NCI-H69 (cell line): ENCODE results near the gene TOMM40.
A peak's percentile ranks its signal among the peaks of the same experiment; 100 is the strongest.
"Not testable (repeated sequence)": the region's sequence is repeated elsewhere in the genome, so short reads cannot be mapped to it uniquely, and the experiment has no call there.

Experiments used
- DNase-seq: peaks from one replicate; lab custom pipeline; 2025; lab: John Stamatoyannopoulos, UW

TOMM40 gene

DNA sequence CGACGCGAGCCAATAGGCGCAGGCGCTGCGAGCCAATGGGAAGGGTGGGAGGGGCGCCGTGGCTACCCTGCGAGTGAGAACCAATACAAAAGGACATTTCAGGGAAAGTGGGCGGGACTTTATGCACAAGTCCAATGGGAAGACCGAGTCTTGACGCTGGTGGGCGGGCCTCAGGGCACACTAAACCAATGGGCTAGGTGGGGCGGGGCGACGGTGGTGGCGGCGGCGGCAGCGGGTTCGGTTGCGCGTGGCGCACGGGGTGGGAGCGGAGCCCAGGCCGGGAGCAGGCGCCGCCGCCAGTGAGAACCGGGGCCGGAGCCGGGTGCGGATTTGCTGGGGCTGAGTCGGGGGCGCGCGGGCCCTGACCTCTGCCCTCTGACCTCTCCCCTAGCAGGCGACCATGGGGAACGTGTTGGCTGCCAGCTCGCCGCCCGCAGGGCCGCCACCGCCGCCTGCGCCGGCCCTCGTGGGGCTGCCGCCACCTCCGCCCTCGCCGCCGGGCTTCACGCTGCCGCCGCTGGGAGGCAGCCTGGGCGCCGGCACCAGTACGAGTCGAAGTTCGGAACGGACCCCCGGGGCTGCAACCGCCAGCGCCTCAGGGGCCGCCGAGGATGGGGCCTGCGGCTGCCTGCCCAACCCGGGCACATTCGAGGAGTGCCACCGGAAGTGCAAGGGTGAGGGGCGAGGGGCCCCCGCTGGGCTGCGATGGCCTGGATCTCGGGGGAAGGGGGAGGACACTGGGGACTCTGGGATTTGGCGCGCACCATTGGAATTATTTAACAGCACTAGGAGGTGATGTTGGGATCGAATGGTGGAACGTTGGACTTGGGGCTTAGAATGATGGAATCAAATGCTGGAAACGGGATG, at the start of gene TOMM40:
Gene TOMM40, plus strand, starts transcription at position 239 of the 867 bp plus-strand sequence. Its CDS starts 162 bp downstream, at position 401.
- peak; percentile 100 for DNase-seq

DNA sequence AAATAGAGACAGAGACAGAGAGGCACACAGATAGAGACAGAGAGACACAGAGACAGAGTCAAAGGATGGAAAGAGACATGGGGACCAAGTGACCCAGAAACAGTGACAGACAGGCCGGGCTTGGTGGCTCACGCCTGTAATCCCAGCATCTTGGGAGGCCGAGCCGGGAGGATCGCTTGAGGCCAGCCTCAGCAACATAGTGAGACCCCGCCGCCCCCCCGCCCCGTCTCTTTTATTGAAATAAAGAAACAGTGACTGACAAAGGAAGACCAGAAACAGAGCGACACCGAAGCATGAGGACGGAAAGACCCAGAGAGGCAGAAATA, 45.8 kb upstream of the TOMM40 start:
- DNase-seq, result no peak

DNA sequence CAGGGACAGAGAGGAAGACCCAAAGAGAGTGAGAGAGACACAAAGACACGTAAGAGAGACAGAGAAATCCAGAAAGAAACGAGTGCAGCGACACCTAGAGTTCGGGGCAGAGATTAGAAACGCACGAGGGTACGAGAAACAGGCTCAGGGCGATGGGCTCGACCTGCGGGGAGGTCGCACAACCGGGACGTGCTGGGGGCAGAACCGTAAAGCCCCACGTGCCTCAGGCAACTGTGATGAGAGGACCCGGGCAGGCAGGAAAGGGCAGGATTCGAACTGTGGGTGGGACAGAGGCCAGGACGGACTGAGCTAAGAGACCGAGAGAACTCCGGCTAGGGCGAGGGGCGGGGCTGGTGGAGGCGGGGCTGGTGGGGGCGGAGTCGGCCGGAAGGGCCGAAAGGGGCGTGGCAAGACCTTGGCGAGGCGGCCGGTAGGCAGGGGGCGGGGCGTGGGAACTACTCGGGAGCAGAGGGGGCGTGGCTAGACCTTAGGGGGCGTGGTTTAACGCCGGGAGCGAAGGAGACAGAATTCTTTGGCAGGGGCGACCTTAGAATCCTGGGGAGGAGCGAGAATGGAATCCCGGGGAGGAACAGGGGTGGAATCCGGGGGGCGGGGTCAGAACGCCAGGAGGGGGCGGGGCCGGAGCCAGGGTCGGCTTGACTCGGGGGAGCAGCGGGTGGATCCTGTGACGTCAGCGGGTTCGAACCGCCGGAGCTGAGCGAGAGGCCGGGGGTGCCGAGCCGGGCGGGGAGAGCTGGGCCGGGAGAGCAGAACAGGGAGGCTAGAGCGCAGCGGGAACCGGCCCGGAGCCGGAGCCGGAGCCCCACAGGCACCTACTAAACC, 45.2 kb upstream of the TOMM40 start, which contains the start of gene NECTIN2:
Gene NECTIN2, plus strand, starts transcription at position 686 of the 843 bp plus-strand sequence. CDS start 229 bp downstream, outside the sequence.
- peak; percentile 96 for DNase-seq

DNA sequence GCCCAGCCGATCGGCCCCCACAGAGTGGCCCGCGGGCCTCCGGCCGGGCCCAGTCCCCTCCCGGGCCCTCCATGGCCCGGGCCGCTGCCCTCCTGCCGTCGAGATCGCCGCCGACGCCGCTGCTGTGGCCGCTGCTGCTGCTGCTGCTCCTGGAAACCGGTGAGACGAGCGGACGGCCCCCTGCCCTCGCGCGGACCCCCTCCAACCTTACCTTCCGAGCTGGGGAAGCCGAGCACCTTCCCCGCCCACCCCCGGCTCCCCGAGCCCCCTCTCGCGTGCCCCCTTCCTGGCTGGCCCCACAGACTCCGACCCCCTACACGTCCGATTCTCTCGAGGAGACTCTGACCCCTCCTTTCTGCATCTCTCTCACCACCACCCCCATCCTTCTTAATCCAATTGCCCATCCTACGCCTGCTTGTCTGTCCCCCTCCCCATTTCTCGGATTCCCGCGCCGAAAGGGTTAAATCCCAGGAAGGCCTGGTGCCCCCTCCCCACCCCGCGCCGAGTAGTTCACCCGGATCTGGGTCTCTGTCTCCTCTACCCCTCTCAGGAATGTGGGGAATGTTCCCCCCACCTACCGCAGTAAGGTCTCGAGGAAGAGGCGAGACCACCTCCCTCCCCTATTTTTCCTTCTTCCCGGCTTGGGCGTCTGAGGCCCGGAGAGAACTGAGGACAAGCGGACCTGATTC, 44.5 kb upstream of the TOMM40 start:
- peak; percentile 58 for DNase-seq

DNA sequence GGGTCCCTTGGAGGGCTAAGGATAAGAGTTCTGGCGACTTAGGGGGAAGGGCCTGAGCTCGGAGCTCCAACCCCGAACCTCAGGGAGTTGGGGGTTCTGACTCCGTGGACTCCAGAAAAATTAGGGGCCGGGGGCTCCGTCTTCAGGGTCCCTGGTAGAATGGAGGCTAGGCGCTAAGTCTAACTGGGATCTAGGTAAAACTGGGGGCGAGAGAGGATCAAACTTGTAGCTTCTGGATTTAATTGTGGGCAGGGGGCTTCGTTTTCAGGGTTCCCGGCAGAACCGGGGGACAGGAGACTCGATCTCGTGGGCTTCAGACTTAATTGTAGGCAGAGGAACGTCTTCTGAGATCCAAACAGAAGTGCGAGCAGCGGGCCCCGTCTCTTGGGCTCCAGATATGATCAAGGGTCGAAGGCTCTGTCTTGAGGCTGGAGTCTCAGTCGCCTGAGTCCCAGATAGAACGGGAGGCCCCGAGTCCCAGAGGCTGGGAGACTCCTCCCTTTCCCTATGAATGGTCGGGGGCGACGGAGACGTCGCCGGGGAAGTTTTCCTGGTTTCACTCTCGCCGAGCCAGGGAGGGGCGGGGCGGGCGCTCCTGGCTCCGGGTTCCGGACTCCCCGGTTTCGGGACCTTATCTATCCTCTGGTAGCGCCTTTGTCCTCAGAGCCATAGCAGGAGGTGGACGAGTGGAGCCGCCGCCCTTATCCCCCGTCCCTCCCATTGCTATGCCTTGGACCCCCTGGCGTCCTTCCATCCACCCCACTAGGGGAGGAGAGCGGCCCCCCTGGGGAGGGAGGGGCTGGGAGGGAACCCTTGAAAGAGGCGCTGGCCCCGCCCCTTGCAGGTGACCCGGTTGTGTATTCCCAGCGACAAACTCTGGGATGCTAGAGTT, 43.7 kb upstream of the TOMM40 start:
- DNase-seq, result peak; percentile 76

DNA sequence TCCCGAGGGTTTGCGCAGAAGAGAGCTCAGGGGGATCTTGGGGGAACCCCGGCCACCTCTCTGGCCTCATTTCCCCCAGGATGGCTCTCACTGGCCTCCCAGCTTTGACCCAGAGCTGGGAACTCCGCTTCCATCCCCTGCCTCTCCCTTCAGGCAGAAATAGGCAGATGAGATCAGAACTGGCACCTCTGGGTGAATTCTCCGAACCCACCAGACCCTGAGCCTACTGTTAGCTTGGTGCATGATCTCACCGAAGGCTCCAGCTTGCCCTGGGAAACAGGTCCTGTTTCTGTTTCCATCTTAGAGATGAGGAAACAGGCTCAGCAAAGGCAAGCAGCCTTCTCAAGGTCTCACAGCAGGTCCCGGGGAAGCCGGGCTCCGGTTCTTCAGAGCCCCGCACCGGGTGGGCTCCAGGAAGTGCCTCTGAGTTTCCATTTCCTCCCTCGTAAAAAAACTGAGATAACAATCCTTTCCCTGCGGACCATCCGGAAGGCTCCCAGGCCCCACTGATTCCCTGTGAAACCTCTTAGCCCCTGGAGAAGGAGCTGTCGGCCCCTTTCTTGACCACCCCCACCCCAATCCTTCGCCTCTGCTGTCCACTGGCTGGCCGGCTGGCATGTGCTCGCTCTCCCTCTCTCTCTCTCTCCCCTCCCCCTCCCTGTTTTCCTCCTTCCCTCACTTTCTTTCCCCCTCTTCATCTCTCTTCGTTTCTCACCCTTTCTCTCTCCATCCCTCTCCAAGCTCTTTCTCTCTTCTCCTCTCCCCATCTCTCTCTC, 42.8 kb upstream of the TOMM40 start:
- peak; percentile 65 for DNase-seq

DNA sequence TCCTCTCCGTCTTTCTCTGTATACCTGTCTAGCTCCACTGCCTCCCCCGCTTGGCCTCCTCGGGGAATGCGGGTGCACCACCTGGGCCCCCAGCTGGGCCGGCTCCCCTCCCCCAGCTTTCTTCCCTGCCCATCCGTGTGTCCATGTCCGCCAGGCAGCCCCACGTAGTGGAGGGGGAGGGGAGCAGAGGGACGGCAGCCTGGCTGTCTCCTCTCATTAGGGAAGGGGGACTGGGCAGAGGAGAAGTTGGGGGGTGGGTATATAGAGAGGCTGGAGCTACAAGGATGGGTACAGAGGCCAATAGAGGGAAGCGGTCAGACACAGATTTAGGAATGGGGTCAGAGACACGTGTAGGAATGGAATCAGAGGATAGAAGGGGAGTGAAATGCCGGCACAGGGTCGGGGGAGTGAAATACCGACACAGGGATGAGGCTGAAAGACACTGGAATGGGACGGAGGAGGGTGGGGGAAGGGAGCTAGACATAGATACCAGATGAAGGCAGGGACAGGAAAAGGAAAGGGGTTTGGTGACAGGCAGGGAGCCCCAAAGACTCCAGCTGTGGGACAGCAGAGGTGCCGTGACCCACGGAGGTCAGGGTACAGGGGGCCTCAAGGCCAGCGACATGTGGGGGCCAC, 42.1 kb upstream of the TOMM40 start:
- DNase-seq, result peak; percentile 25

DNA sequence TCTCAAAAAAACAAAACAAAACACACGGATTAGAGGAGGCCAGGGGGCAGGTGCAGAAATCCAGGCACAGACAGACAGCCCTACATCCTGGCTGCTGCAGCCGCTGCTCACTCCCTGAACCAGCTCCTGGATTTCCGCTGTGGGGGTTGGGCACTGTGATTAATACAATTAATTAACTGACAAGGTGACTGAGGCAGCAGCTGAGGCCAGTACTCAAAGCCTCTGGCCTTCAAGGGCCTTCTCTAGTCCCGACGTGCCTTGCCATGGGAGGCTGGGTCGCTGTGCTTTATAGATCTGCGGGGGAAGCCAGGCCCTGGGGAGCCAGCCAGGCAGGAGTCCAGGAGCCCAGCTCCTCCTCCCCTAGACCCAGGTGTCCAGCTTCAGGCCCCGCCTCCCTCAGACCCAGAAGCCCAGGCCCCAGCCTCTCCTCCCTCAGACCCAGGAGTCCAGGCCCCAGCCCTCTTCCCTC, 40.4 kb upstream of the TOMM40 start:
- peak; percentile 24 for DNase-seq

DNA sequence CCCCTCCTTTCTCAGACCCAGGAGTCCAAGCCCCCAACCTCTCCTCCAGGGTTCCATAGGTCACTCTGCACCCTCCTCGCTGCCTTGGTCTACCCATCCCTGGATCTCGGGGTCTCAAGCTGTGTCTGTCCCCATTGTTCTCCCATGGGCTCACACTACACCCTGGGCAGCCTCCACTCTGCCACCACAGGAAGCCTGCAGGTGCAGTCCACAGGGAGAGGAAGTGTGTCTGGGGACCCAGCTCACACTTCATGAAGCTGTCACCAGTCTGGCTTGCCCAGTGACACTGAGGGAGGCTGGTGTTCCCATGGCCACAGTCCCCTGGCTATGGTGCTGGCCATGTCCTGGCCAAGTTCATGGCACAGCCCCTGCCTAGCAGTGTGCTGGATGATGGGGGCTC, 39.6 kb upstream of the TOMM40 start:
- DNase-seq, result peak; percentile 30

DNA sequence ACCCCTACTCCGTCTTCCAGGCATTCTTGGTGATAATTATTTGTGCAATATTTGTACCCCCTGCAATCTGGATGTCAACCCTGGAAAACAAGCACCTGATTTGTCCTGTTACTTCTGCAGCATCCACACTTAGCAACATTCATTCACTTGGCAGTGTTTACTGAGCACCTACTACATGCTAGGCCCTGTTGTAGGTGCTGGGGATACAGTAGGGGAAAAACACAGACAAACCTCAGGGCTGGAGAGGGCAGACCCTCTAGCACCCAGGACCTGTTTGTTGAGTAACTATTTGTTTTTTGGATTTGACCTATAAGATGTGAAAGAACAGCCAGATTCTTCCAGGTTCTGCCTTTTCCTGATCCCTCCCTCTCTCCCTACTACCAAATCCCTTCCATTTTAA, 35.4 kb upstream of the TOMM40 start:
- DNase-seq, result no peak

DNA sequence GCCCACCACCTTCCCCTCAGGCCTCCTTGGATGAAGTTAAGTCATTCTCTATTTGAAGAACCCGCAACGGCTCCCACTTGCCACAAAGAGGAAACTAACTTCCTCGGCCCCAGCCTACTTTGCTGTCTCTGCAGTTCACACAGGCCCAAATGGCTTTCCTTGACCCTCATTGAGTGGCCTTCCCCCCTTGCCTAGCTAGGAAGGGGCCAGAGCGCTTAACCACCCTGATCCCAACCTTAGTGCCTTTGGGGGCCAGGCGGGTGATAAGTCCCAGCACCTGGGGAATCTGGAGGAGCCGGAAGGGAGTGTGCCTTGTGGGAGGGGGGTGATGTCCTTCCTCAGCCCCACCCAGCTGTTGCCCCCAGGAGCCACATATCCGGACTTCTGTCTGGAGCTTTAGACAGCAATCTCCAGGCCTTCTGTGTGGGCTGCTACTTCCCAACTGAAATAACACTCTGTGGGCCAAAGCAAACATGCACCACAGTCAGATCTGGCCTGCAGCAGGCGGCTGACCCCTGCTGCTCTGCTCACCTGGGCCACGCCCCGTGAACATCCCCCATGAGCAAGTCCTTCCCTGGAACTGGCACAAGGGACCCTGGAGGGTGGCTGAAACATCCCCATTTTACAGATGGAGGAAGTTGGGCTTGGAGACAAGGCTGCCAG, 34.5 kb upstream of the TOMM40 start:
- DNase-seq, result peak; percentile 90

DNA sequence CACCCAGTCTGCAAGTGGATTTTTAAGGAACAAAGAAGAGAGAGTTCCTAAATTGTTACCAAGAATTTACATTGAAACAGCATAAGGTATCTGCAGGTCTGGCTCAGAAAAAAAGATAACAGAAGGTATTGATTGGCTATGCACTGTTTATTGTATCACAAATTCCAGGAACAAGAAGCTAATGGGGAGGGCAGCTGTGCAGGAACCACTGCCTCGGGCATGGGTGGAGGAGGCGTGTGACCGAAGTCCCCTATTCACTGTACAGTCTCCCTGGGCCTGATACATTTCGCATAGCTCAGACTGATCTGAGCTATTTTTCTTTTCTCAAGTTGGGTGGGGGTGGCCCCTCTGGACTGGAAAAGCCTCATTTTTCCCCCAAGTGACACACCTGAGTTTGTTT, 33.2 kb upstream of the TOMM40 start:
- DNase-seq, result peak; percentile 75

DNA sequence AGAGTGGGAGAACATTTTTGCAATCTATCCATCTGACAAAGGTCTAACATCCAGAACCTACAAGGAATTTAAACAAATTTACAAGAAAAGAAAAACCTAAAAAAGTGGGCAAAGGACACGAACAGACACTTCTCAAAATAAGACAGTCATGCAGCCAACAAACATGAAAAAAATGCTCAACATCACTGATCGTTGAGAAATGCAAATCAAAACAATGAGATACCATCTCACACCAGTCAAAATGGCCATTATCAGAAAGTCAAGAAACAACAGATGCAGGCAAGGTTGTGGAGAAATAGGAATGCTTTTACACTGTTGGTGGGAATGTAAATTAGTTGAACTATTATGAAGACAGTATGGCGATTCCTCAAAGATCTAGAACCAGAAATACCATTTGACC, 29.5 kb upstream of the TOMM40 start:
- DNase-seq, result not testable (repeated sequence)

DNA sequence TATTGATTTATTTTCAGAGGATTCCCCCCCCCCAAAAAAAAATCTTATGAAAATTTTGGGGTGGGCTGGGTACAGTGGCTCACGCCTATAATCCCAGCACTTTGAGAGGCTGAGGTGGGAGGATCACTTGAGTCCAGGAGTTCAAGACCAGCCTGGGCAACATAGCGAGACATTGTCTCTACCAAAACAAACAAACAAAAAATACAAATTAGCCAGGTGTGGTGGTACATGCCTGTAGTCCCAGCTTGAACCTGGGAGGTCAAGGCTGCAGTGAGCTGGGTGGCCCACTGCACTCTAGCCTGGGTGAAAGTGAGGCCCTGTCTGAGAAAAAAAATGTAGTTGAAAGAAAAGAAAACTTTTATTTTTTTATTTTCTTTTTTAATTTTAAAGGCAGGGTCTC, 27.1 kb upstream of the TOMM40 start:
- DNase-seq, result no peak

DNA sequence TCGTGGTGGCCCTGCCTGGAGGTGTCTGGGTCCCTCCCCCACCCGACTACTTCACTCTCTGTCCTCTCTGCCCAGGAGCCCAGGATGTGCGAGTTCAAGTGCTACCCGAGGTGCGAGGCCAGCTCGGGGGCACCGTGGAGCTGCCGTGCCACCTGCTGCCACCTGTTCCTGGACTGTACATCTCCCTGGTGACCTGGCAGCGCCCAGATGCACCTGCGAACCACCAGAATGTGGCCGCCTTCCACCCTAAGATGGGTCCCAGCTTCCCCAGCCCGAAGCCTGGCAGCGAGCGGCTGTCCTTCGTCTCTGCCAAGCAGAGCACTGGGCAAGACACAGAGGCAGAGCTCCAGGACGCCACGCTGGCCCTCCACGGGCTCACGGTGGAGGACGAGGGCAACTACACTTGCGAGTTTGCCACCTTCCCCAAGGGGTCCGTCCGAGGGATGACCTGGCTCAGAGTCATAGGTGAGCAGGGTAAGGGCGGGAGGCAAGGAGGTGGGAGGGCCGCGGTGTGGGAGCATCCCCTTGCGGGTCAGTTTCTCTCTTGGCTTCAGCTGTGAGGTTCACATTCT, 25.8 kb upstream of the TOMM40 start:
- DNase-seq, result no peak

DNA sequence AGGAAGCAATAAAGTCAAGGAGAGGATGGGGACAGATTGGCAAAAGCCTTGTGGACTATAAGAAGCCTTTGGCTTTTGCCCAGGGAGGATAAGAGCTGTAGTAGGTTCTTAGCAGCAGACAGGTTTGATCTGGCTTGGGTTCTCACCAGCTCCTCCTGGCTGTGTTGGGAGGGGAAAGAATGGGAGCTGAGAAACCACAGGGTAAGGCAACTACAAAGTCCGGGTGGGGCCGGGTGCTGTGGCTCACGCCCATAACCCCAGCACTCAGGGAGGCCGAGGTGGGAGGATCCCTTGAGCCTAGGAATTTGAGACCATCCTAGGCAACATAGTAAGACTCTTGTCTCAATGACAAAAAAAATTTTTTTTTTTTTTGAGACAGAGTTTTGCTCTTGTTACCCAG, 24.4 kb upstream of the TOMM40 start:
- no peak for DNase-seq

DNA sequence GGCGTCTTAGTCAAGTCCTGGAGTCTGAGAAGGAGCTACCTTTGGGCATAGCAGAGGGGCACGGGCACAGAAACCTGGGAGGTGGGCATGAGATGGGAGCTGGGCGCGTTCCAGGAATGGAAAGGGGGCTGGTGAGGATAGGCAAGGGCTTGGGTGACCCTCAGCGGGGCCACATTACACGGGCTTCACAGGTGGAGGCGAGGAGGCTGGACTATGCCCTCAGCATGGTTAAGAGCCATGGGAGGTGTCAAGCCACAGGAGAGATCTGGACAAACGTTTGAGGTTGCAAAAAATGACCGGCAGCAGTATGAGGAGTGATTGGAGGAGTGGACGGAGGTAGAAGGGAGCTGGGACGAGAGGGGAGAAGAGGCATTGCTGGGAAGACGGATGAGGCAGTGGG, 23.5 kb upstream of the TOMM40 start:
- DNase-seq, result no peak

DNA sequence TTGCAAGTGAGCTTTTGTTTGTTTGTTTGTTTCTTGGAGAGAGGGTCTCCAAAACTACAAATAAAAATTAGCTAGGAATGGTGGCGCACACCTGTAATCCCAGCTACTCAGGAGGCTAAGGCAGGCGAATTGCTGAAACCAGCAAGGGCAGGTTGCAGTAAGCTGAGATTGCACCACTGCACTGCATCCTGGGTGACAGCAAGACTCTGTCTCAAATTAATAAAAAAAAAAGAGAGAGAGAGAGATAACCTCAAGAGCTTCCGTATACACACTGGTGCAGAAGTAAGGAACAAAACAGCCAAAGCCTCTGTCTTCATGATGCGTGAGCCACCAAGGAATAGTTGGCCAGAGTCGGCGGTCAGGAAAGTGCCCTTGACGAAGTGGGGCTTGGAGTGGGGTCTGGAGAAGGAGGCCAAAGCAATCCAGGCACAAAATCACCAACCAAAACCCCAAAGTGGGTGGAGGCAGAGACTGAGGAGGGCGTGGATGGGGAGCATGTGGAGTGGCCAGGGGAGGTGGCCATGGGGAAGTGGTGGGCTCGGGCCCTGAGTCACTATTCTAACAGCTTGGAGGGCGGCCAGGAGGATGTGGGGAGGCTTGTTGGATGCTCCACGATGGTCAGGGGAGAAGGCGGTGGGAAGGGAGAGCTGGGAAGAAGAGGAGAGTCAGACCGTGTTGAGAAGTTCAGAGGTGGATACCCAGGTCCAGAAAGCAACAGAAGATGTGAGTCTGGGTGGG, 21.2 kb upstream of the TOMM40 start:
- DNase-seq, result no peak
